Cardiac muscle cell (in vitro differentiated cells and primary cell): ENCODE measurements around the gene LPAR6. TPM values are rescaled to one million over a fixed set of nuclear protein-coding genes. Genes with fewer than 3 reads are reported as not detected.

Experiments used
- DNase-seq, 2 donors: peaks; one replicate each; pipeline versions ENCODE4 v3.0.0 to v3.0.0-alpha.2; 2010 to 2017; ENCODE audit warnings: low read depth in 1 of 2, low spot score in 1 of 2
- H3K27ac ChIP-seq: fragments of 200-600 bp; sonication (generic); 2 replicates; pipeline ENCODE4 v1.5.1; 2016
- H3K27me3 ChIP-seq: fragments of 200-600 bp; sonication (generic); 2 replicates; pipeline ENCODE4 v1.6.0; 2016; ENCODE audit warnings: control low read depth
- H3K36me3 ChIP-seq: fragments of 200-600 bp; sonication (generic); 2 replicates; pipeline ENCODE4 v1.5.1; 2016; ENCODE audit warnings: control low read depth
- H3K4me1 ChIP-seq: fragments of 200-600 bp; sonication (generic); 2 replicates; pipeline ENCODE4 v1.8.1; 2017; ENCODE audit warnings: low read depth, mild to moderate bottlenecking, mixed run types
- H3K4me3 ChIP-seq: fragments of 200-600 bp; sonication (generic); 2 replicates; pipeline ENCODE4 v1.5.1; 2016; ENCODE audit warnings: mild to moderate bottlenecking
- H3K9me3 ChIP-seq: fragments of 200-600 bp; sonication (generic); 2 replicates; pipeline ENCODE4 v1.5.1; 2017; ENCODE audit warnings: low read depth, mild to moderate bottlenecking, control low read depth
- CTCF ChIP-seq: IDR thresholded peaks from 2 replicates; pipeline ENCODE4 v1.5.1; 2012; ENCODE audit warnings: low read depth, mild to moderate bottlenecking, low read length
- polyA plus RNA-seq: library from polyadenylated mRNA; unstranded; fragments of >200 nt; fragmentation: Nextera tagmentation; extraction: Ambion mirVana; gene quantifications from 2 replicates; pipeline ENCODE4 v1.2.1, GENCODE V29; 2016
- total RNA-seq: library from RNA; depleted of rRNA; stranded (reverse); fragments of >200 nt; gene quantifications from 2 replicates; pipeline ENCODE4 v1.2.3, GENCODE V29; 2016

LPAR6 gene
- total and polyA plus RNA-seq, 2 experiments from 2014 or later = 0.45 to 1.5 TPM

GRCh38 chr13:48403151-48403631 lies 9.7 kb downstream of the LPAR6 start:
- Histone ChIP-seq H3K27ac (no peak overlapping the region), H3K9me3 (no peaks in the 10 kb centered on the region), H3K27me3 (no peaks in the 10 kb centered on the region), H3K4me3 (no peak overlapping the region), H3K4me1 (no peaks in the 10 kb centered on the region), H3K36me3 (no peaks in the 10 kb centered on the region)
- TF ChIP-seq CTCF = no peak
- DNase-seq = peak in 1 of 2 donors; percentile 67

GRCh38 chr13:48402325-48402932 lies 10.5 kb downstream of the LPAR6 start:
- no peak for DNase-seq
- Histone ChIP-seq H3K27me3 (no peaks in the 10 kb centered on the region), H3K36me3 (no peaks in the 10 kb centered on the region), H3K27ac (no peak overlapping the region), H3K4me1 (no peaks in the 10 kb centered on the region), H3K4me3 (no peak overlapping the region), H3K9me3 (no peaks in the 10 kb centered on the region)
- no peak for TF ChIP-seq CTCF

- no peaks in the 10 kb centered on the region for H3K9me3 ChIP-seq
- H3K4me1 ChIP-seq = no peaks in the 10 kb centered on the region
- DNase-seq = no peak
- H3K4me3 ChIP-seq = no peak overlapping the region
- no peaks in the 10 kb centered on the region for H3K27me3 ChIP-seq
- H3K27ac ChIP-seq = no peak overlapping the region
- no peaks in the 10 kb centered on the region for H3K36me3 ChIP-seq
- no peak for TF ChIP-seq CTCF
Measured at GRCh38 chr13:48401480-48401879, 11.4 kb downstream of the LPAR6 start.

GRCh38 chr13:48400850-48401291 lies 12.0 kb downstream of the LPAR6 start:
- TF ChIP-seq CTCF = peak; percentile 13
- H3K36me3 ChIP-seq = no peaks in the 10 kb centered on the region
- H3K4me3 ChIP-seq = no peak overlapping the region
- no peaks in the 10 kb centered on the region for H3K9me3 ChIP-seq
- H3K4me1 ChIP-seq = no peaks in the 10 kb centered on the region
- H3K27ac ChIP-seq = no peak overlapping the region
- DNase-seq = peak in 1 of 2 donors; percentile 72
- no peaks in the 10 kb centered on the region for H3K27me3 ChIP-seq

GRCh38 chr13:48400090-48400694 lies 12.7 kb downstream of the LPAR6 start:
- H3K4me3 ChIP-seq = no peak overlapping the region
- H3K4me1 ChIP-seq = no peaks in the 10 kb centered on the region
- H3K27ac ChIP-seq = peak overlapping the region; percentile 5
- H3K9me3 ChIP-seq = no peaks in the 10 kb centered on the region
- no peak for DNase-seq
- no peaks in the 10 kb centered on the region for H3K27me3 ChIP-seq
- no peak for TF ChIP-seq CTCF
- no peaks in the 10 kb centered on the region for H3K36me3 ChIP-seq
